ENCODE data around the gene MGST2. TPM values are rescaled to one million over a fixed set of nuclear protein-coding genes. Genes with fewer than 3 reads are reported as not detected.
A peak's percentile ranks its signal among the peaks of the same experiment; 100 is the strongest.

Gene MGST2
- total and polyA plus RNA-seq, 2 donors from 2014 or later = 62.8 to 168 TPM

DNA sequence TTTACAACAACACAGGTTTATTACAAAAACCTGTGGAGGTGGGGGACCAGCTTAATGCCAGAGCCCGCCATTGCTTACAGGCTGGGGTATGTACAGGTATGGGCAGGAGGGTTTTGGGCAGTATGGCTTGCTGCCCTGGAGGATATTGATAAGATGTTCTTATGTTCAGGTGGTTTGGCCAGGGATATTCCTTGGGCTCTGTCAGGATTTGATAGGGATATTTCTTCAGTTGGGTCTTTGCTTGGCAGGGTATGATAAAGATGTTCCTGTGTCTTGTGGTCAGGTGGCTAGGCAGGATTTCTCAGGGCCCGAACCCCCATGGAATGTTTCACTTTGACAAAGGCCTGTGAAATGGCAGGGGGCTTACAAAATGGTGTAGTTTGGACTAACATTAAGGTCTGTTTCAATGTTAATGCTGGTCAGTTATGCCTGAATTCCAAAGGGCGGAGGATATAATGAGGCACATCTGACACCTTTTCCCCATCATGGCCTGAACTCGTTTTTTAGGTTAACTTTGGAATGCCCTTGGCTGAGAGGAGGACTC lies 3.1 kb downstream of the MGST2 start:
- no peaks in the 10 kb centered on the region for H3K36me3 ChIP-seq (ENCODE audit: control insufficient read depth in 2 of 3, insufficient read depth in 3 of 3, low read length in 3 of 3)
- DNase-seq = no peak
- no peak for FAIRE-seq

DNA sequence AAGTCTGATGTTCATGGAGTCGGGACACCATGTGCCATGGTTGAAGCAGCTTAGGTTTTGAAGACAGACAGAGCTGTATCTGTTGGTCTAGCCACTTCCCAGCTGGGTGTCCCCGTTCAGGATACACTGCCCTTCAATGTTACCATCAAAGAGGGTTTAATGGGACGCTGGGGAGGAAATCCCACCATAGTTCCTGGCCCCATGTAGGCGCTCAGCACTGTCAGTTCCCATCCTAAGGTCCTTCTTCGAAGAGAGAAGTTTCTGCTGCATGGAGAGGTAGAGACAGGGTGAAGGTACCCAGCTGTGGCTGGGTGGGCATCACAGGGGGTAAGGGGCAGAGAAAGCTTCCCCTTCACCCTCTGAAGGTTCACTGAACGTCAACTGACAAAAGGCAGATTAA lies 3.7 kb downstream of the MGST2 start:
- H3K4me1 ChIP-seq (ENCODE audit: control insufficient read depth in 2 of 3, insufficient read depth in 2 of 3, low read depth in 1 of 3, low read length in 3 of 3) = peaks cover 7 to 25% (median 22%) of the 10 kb centered on the region in 3 donors
- no peaks in the 10 kb centered on the region for H3K36me3 ChIP-seq (ENCODE audit: control insufficient read depth in 2 of 3, insufficient read depth in 3 of 3, low read length in 3 of 3)
- FAIRE-seq = no peak
- intact Hi-C loops (cut with DNase I) = no loop called here
- H3K9me3 ChIP-seq (ENCODE audit: control insufficient read depth in 2 of 3, insufficient read depth in 1 of 3, low read length in 3 of 3) = no peaks in the 10 kb centered on the region
- no peak for DNase-seq
- no peak overlapping the region for H3K27ac ChIP-seq (ENCODE audit: low read depth in 2 of 2, low read length in 2 of 2)
- TF ChIP-seq, protein P1, sequence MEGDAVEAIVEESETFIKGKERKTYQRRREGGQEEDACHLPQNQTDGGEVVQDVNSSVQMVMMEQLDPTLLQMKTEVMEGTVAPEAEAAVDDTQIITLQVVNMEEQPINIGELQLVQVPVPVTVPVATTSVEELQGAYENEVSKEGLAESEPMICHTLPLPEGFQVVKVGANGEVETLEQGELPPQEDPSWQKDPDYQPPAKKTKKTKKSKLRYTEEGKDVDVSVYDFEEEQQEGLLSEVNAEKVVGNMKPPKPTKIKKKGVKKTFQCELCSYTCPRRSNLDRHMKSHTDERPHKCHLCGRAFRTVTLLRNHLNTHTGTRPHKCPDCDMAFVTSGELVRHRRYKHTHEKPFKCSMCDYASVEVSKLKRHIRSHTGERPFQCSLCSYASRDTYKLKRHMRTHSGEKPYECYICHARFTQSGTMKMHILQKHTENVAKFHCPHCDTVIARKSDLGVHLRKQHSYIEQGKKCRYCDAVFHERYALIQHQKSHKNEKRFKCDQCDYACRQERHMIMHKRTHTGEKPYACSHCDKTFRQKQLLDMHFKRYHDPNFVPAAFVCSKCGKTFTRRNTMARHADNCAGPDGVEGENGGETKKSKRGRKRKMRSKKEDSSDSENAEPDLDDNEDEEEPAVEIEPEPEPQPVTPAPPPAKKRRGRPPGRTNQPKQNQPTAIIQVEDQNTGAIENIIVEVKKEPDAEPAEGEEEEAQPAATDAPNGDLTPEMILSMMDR (IDR thresholded peaks at IDR 0.05; ENCODE audit: borderline replicate concordance, extremely low read depth, insufficient read depth) = no peak
- peak overlapping the region in 1 of 3 donors; percentile 2 for H3K4me3 ChIP-seq (ENCODE audit: low read length in 3 of 3)
- no peak overlapping the region for H3K9ac ChIP-seq (ENCODE audit: low read length in 3 of 3)
- H3K27me3 ChIP-seq (ENCODE audit: control insufficient read depth, insufficient read depth, low read length) = no peaks in the 10 kb centered on the region

More for the DNA sequence above, 3.1 kb downstream of the MGST2 start:
- no peaks in the 10 kb centered on the region for H3K9me3 ChIP-seq (ENCODE audit: control insufficient read depth in 2 of 3, insufficient read depth in 1 of 3, low read length in 3 of 3)
- peak overlapping the region in 1 of 3 donors; percentile 2 for H3K4me3 ChIP-seq (ENCODE audit: low read length in 3 of 3)
- H3K27ac ChIP-seq (ENCODE audit: low read depth in 2 of 2, low read length in 2 of 2) = peak overlapping the region; percentile 0 to 11
- no peak overlapping the region for H3K9ac ChIP-seq (ENCODE audit: low read length in 3 of 3)
- peaks cover 7 to 25% (median 22%) of the 10 kb centered on the region in 3 donors for H3K4me1 ChIP-seq (ENCODE audit: control insufficient read depth in 2 of 3, insufficient read depth in 2 of 3, low read depth in 1 of 3, low read length in 3 of 3)
- intact Hi-C loops (cut with DNase I) = no loop called here
- H3K27me3 ChIP-seq (ENCODE audit: control insufficient read depth, insufficient read depth, low read length) = no peaks in the 10 kb centered on the region
- TF ChIP-seq, protein P1 (IDR thresholded peaks at IDR 0.05; ENCODE audit: borderline replicate concordance, extremely low read depth, insufficient read depth) = no peak

DNA sequence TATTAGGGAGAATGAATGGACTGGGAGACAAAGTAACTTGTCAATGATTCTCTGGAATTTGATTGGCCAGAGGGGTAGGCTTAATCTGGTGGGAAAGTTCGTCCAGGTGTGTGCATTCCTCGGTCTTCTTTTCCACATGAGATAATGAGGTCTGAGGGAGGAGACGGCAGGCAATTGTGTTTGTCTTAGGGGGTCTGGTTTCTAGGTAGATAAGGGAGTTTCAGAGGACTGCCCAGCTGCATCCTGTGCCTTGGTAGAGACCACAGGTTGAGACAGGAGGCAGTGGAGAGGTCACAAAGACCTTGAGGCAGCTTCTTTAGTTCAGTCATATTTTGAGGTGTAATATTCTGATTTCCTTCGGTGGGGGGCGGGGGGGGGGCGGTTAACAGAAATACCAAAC lies 4.3 kb downstream of the MGST2 start:
- Histone ChIP-seq H3K36me3 (ENCODE audit: control insufficient read depth in 2 of 3, insufficient read depth in 3 of 3, low read length in 3 of 3) (no peaks in the 10 kb centered on the region), H3K9me3 (ENCODE audit: control insufficient read depth in 2 of 3, insufficient read depth in 1 of 3, low read length in 3 of 3) (no peaks in the 10 kb centered on the region), H3K4me1 (ENCODE audit: control insufficient read depth in 2 of 3, insufficient read depth in 2 of 3, low read depth in 1 of 3, low read length in 3 of 3) (peaks cover 7 to 25% (median 22%) of the 10 kb centered on the region in 3 donors), H3K4me3 (ENCODE audit: low read length in 3 of 3) (no peak overlapping the region), H3K27ac (ENCODE audit: low read depth in 2 of 2, low read length in 2 of 2) (no peak overlapping the region), H3K9ac (ENCODE audit: low read length in 3 of 3) (no peak overlapping the region), H3K27me3 (ENCODE audit: control insufficient read depth, insufficient read depth, low read length) (no peaks in the 10 kb centered on the region)
- intact Hi-C loops (cut with DNase I) = no loop called here
- DNase-seq (no peak), FAIRE-seq (no peak)
- TF ChIP-seq, protein P1 (IDR thresholded peaks at IDR 0.05; ENCODE audit: borderline replicate concordance, extremely low read depth, insufficient read depth) = no peak

DNA sequence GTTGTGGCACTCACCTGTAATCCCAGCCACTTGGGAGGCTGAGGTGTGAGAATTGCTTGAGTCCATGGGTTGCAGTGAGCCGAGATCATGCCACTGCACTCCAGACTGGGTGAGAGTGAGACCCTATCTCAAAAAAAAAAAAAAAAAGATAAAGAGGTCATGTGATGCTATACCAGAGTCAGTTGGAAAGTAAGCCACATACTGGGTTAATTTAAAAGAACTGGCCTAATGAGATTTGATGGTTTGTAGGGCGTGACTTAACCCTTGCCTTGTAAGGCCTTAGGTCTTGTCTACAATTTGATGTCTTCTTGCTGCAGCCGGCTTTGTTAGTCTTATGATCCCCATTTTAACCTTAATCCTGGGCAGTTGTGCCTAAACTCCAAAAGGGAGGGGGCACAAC lies 5.2 kb downstream of the MGST2 start:
- no peaks in the 10 kb centered on the region for H3K9me3 ChIP-seq (ENCODE audit: control insufficient read depth in 2 of 3, insufficient read depth in 1 of 3, low read length in 3 of 3)
- peaks cover 7 to 25% (median 18%) of the 10 kb centered on the region in 3 donors for H3K4me1 ChIP-seq (ENCODE audit: control insufficient read depth in 2 of 3, insufficient read depth in 2 of 3, low read depth in 1 of 3, low read length in 3 of 3)
- FAIRE-seq = no peak
- intact Hi-C loops (cut with DNase I) = no loop called here
- H3K4me3 ChIP-seq (ENCODE audit: low read length in 3 of 3) = no peak overlapping the region
- no peak for DNase-seq
- no peaks in the 10 kb centered on the region for H3K27me3 ChIP-seq (ENCODE audit: control insufficient read depth, insufficient read depth, low read length)
- TF ChIP-seq, protein P1 (IDR thresholded peaks at IDR 0.05; ENCODE audit: borderline replicate concordance, extremely low read depth, insufficient read depth) = no peak
- H3K36me3 ChIP-seq (ENCODE audit: control insufficient read depth in 2 of 3, insufficient read depth in 3 of 3, low read length in 3 of 3) = no peaks in the 10 kb centered on the region
- H3K9ac ChIP-seq (ENCODE audit: low read length in 3 of 3) = no peak overlapping the region
- no peak overlapping the region for H3K27ac ChIP-seq (ENCODE audit: low read depth in 2 of 2, low read length in 2 of 2)
